GM12878 (cell line): ENCODE measurements around the gene HS6ST1. TPM values are rescaled to one million over a fixed set of nuclear protein-coding genes. Genes with fewer than 3 reads are reported as not detected.

ENCODE experiments used
- ATAC-seq: fragments of 200-7000 bp; cut with Tn5 transposase; 3 replicates; pipeline ENCODE4 v1.9.1; 2020; ENCODE audit warnings: mild to moderate bottlenecking, moderate library complexity
- BruUV-seq: library from RNA; stranded (reverse); fragments of 400-500 nt; replicated peaks from 2 replicates; lab custom pipeline; 2021; lab: Mats Ljungman, UMichigan
- CTCF ChIA-PET: fragments of 300-600 bp; sonication (Branson Sonifier 250); formaldehyde crosslinking; extraction: SDS; loops from one replicate; lab custom pipeline; 2021; ENCODE audit warnings: inconsistent platforms; lab: Yijun Ruan, JAX
- POLR2A ChIA-PET: fragments of 350-600 bp; formaldehyde crosslinking; extraction: SDS; loops from one replicate; lab custom pipeline; 2021; ENCODE audit warnings: inconsistent platforms; lab: Charles Lee
- RAD21 ChIA-PET: fragments of 300-600 bp; sonication (Branson Sonifier 250); formaldehyde crosslinking; loops from one replicate; lab custom pipeline; 2023; ENCODE audit warnings: antibody characterized with exemption; ENCODE audit not compliant: unreplicated experiment; lab: Charles Lee
- SMC1A ChIA-PET: fragments of 300-600 bp; sonication (Branson Sonifier 250); formaldehyde crosslinking; loops from one replicate; lab custom pipeline; 2023; ENCODE audit not compliant: unreplicated experiment, uncharacterized antibody; lab: Charles Lee
- DNase-seq: peaks from one replicate; pipeline ENCODE4 v3.0.0-alpha.2; 2011; ENCODE audit warnings: low read depth, low spot score
- FAIRE-seq: peaks from 3 replicates; lab custom pipeline; 2011; peaks lifted over from hg19 to GRCh38; lab: Jason Lieb, UNC
- H2AFZ ChIP-seq: 2 replicates; pipeline ENCODE4 v1.6.0; 2011; ENCODE audit warnings: low read depth, low read length, control low read depth; ENCODE audit not compliant: control insufficient read depth
- H3K27ac ChIP-seq: 2 replicates; pipeline ENCODE4 v1.5.1; 2011; ENCODE audit warnings: control low read depth; ENCODE audit not compliant: control insufficient read depth, insufficient read depth
- H3K27me3 ChIP-seq, 2 experiments: replicated peaks in 1 of 2; 2 replicates each; pipeline versions ENCODE4 v1.6.0 to v1.6.1; 2011; ENCODE audit warnings: low read length in 1 of 2; ENCODE audit not compliant: control insufficient read depth in 2 of 2, insufficient read depth in 2 of 2
- H3K36me3 ChIP-seq, 2 experiments: 2 replicates each; pipeline ENCODE4 v1.5.1; 2011; ENCODE audit warnings: low read length in 1 of 2; ENCODE audit not compliant: control insufficient read depth in 2 of 2, insufficient read depth in 2 of 2
- H3K4me1 ChIP-seq: 2 replicates; pipeline ENCODE4 v1.6.1; 2011; ENCODE audit warnings: mild to moderate bottlenecking, low read length, moderate library complexity, mixed read lengths; ENCODE audit not compliant: control insufficient read depth, insufficient read depth
- H3K4me2 ChIP-seq: 2 replicates; pipeline ENCODE4 v1.6.0; 2011; ENCODE audit warnings: control low read depth; ENCODE audit not compliant: control insufficient read depth, insufficient read depth
- H3K4me3 ChIP-seq: fragments of 200-600 bp; sonication (generic); 2 replicates; pipeline ENCODE4 v1.5.1; 2016
- H3K79me2 ChIP-seq: 2 replicates; pipeline ENCODE4 v1.6.0; 2011; ENCODE audit warnings: low read length; ENCODE audit not compliant: control insufficient read depth, insufficient read depth
- H3K9ac ChIP-seq: 2 replicates; pipeline ENCODE4 v1.8.0; 2011; ENCODE audit warnings: low read length, control low read depth, mixed read lengths; ENCODE audit not compliant: control insufficient read depth, insufficient read depth
- H3K9me3 ChIP-seq: replicated peaks from 3 replicates; pipeline ENCODE4 v1.5.1; 2011; ENCODE audit warnings: mild to moderate bottlenecking, low read length; ENCODE audit not compliant: control insufficient read depth, insufficient read depth
- H4K20me1 ChIP-seq: 2 replicates; pipeline ENCODE4 v1.6.0; 2011; ENCODE audit not compliant: control insufficient read depth, insufficient read depth
- ATF2 ChIP-seq: IDR thresholded peaks from 2 replicates; pipeline ENCODE4 v1.6.1; 2012; ENCODE audit warnings: low read length, inconsistent platforms
- CUX1 ChIP-seq: IDR thresholded peaks from 2 replicates; pipeline ENCODE4 v1.6.1; 2012; ENCODE audit warnings: improper control_type of control experiment, low read depth, low read length; ENCODE audit not compliant: insufficient replicate concordance
- GATAD2B ChIP-seq: fragments of 450-650 bp; conservative IDR thresholded peaks from 2 replicates; pipeline ENCODE4 v1.6.1; 2017; ENCODE audit warnings: low read depth, mild to moderate bottlenecking, moderate library complexity
- HDAC6 ChIP-seq: fragments of 200-600 bp; sonication (generic); IDR thresholded peaks from one replicate; pipeline ENCODE4 v1.8.0; 2017; ENCODE audit warnings: antibody characterized with exemption; ENCODE audit not compliant: unreplicated experiment
- HDGF ChIP-seq: fragments of 450-650 bp; IDR thresholded peaks from 2 replicates; pipeline ENCODE4 v1.6.1; 2016; ENCODE audit warnings: antibody characterized with exemption
- NFYA ChIP-seq: IDR thresholded peaks from 2 replicates; pipeline ENCODE4 v1.6.1; 2011; ENCODE audit warnings: low read depth, mild to moderate bottlenecking, low read length, improper control_type of control experiment, borderline replicate concordance
- NR2C2 ChIP-seq: IDR thresholded peaks from 2 replicates; pipeline ENCODE4 v1.6.1; 2011; ENCODE audit warnings: borderline replicate concordance, low read depth; ENCODE audit not compliant: control insufficient read depth, insufficient read length
- RFX5 ChIP-seq: IDR thresholded peaks from 2 replicates; pipeline ENCODE4 v1.6.1; 2011; ENCODE audit warnings: low read depth, low read length, improper control_type of control experiment
- SIN3A ChIP-seq: IDR thresholded peaks from 2 replicates; pipeline ENCODE4 v1.6.1; 2012; ENCODE audit warnings: low read depth, low read length, improper control_type of control experiment
- SKIL ChIP-seq: fragments of 450-650 bp; IDR thresholded peaks from 2 replicates; pipeline ENCODE4 v1.6.1; 2017; ENCODE audit warnings: mild to moderate bottlenecking, low read depth, inconsistent platforms; ENCODE audit not compliant: poor library complexity, severe bottlenecking
- SP1 ChIP-seq: IDR thresholded peaks from one replicate; pipeline ENCODE4 v1.6.1; 2011; ENCODE audit warnings: low read depth, low read length
- SPI1 ChIP-seq: IDR thresholded peaks from 2 replicates; pipeline ENCODE4 v1.6.1; 2011; ENCODE audit warnings: low read depth, mild to moderate bottlenecking, low read length, moderate library complexity, borderline replicate concordance; ENCODE audit not compliant: insufficient read depth
- ZNF207 ChIP-seq: fragments of 450-650 bp; IDR thresholded peaks from 2 replicates; pipeline ENCODE4 v1.6.1; 2014; ENCODE audit warnings: antibody characterized with exemption, mild to moderate bottlenecking, borderline replicate concordance
- ZNF24 ChIP-seq: fragments of 450-650 bp; IDR thresholded peaks from 2 replicates; pipeline ENCODE4 v1.6.1; 2017; ENCODE audit warnings: antibody characterized with exemption, mild to moderate bottlenecking
- ZNF384 ChIP-seq: IDR thresholded peaks from 2 replicates; pipeline ENCODE4 v1.6.1; 2012; ENCODE audit warnings: low read depth, mild to moderate bottlenecking, low read length, improper control_type of control experiment, borderline replicate concordance
- WGBS: methylation state at CpG from one replicate; pipeline ENCODE4 v1.1.6; 2016; ENCODE audit warnings: low lambda C conversion rate; ENCODE audit not compliant: insufficient replicate concordance, insufficient coverage; ENCODE audit errors: missing lambda C conversion rate; 5-methylcytosine and 5-hydroxymethylcytosine counted together
- in situ Hi-C: fragments of 300-500 bp; cut with MboI; formaldehyde crosslinking; loops from 9 replicates; pipeline ENCODE4 v1.14.3; 2018; ENCODE audit warnings: mixed read lengths
- intact Hi-C: fragments of 100-400 bp; cut with micrococcal nuclease; formaldehyde crosslinking; loops from one replicate; pipeline ENCODE4 v1.14.2; 2022; ENCODE audit not compliant: unreplicated experiment
- polyA plus RNA-seq, 11 experiments: library from polyadenylated mRNA; depleted of rRNA in 4 of 11; unstranded in 6 of 11; stranded (reverse) in 5 of 11; fragments of >200 nt; fragmentation: Nextera tagmentation in 4 of 11; fragmentation: Illumina TruSeq in 1 of 11; extraction: Ambion mirVana in 4 of 11; extraction: Trizol in 1 of 11; gene quantifications; 1 replicate in 1 of 11; 2 replicates in 10 of 11; pipeline versions ENCODE4 v1.2.1 to v1.2.3, GENCODE V29; 2011 to 2016; ENCODE audit warnings: inconsistent platforms in 2 of 11, missing spikeins in 2 of 11, low read depth in 1 of 11
- total RNA-seq, 4 experiments: library from RNA; depleted of rRNA in 3 of 4; stranded (reverse); fragments of >200 nt in 3 of 4; fragmentation: Illumina TruSeq in 1 of 4; extraction: Trizol in 1 of 4; gene quantifications; 2 replicates each; pipeline versions ENCODE4 v1.2.1 to v1.2.3, GENCODE V29; 2013 to 2021

HS6ST1 gene
- total and polyA plus RNA-seq, 10 of the 15 experiments (the other 5 are each of a cell fraction or from before 2014, with no cell fraction given), result 0.48 to 17.0 (median 4.7) TPM

- TF ChIP-seq SKIL (no peak), NR2C2 (no peak)
Measured at GRCh38 chr2:128345436-128346165, 26.9 kb upstream of the HS6ST1 start (continued).

GRCh38 chr2:128344101-128344500 is 25.4 kb upstream of the HS6ST1 start:
- ATAC-seq, result no peak
- Histone ChIP-seq H3K36me3 (no peaks in the 10 kb centered on the region), H3K27ac (no peak overlapping the region), H3K4me2 (no peak overlapping the region), H3K27me3 (no peaks in the 10 kb centered on the region), H4K20me1 (no peaks in the 10 kb centered on the region), H3K9me3 (no peaks in the 10 kb centered on the region; the same call in 2 of the 3 replicates), H3K4me1 (no peaks in the 10 kb centered on the region), H3K79me2 (no peaks in the 10 kb centered on the region), H2AFZ (no peak overlapping the region), H3K9ac (no peak overlapping the region), H3K4me3 (no peak overlapping the region)
- no peak for DNase-seq
- in situ Hi-C loops, result no loop called here
- RAD21 ChIA-PET, result no interaction called here
- intact Hi-C loops, result no loop called here
- no peak for FAIRE-seq
- SMC1A ChIA-PET, result no interaction called here
- POLR2A ChIA-PET, result no interaction called here
- WGBS, result 54% methylated on average over 3 of the region's 3 CpGs
- BruUV-seq, result no TSS peak
- CTCF ChIA-PET, result no interaction called here
- TF ChIP-seq ZNF207 (no peak), RFX5 (no peak), SPI1 (no peak), CUX1 (no peak), SIN3A (no peak), HDGF (no peak), SP1 (no peak), GATAD2B (no peak), ZNF24 (no peak), ATF2 (no peak), HDAC6 (no peak), NFYA (no peak), ZNF384 (no peak)
